ENCODE measurements around the gene NCOA1. TPM values are rescaled to one million over a fixed set of nuclear protein-coding genes. Genes with fewer than 3 reads are reported as not detected.

NCOA1 gene
- total RNA-seq, 2 donors from 2014 or later = 34.9 to 58.3 TPM

DNA sequence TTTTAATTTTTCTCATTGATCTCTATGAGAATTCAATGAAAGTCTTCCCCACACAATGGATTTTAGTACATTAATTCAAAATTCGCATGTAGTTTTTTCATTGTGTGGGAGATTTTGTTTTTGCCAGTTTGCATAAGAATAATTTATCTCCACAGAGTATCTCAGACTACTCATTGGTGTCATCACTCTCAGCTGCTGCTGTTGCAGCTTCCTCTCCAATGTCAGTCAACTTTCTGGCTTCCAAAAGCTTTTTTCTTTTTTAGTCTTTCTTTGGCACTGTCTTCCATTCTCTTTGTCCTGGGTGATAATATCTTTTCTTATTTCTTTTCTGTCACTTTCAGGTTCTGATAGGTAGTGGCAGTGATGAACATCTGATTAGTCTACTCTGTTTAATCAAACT lies 251.7 kb downstream of the NCOA1 start:
- Histone ChIP-seq H3K4me3 (no peak overlapping the region), H3K4me1 (ENCODE audit: control insufficient read depth in 1 of 2, low read depth in 2 of 2) (no peaks in the 10 kb centered on the region), H3K27me3 (replicated peaks; ENCODE audit: insufficient read depth) (no peaks in the 10 kb centered on the region), H3K27ac (no peak overlapping the region), H3K9me3 (no peaks in the 10 kb centered on the region), H3K36me3 (peaks cover 8% of the 10 kb centered on the region)
- ATAC-seq (ENCODE audit: insufficient number of reproducible peaks, low FRiP score, low read depth) (no peak), DNase-seq (ENCODE audit: low spot score) (no peak)
- TF ChIP-seq CTCF (IDR thresholded peaks at IDR 0.05) = no peak

DNA sequence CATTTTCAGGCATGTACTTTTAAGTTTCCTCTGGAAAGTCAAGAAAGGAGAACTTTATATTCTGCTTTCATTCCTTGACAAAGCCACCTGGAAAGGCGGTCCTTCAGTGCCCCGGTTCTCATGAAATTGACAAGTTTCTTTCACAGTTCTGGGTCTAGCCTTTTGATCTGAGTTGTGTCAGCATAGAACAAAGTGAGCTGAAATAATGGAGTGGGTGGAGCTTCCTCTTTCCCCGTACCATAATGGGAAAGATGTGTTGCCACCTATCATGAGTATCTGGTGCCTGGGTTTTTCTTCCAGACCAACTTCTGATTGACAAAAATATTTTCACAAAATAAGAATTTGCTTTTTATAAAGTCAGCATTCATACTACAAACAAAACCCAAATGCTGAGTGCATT lies 252.9 kb downstream of the NCOA1 start:
- no peaks in the 10 kb centered on the region for H3K27me3 ChIP-seq (replicated peaks; ENCODE audit: insufficient read depth)
- ATAC-seq (ENCODE audit: insufficient number of reproducible peaks, low FRiP score, low read depth) (no peak), DNase-seq (ENCODE audit: low spot score) (no peak)
- H3K9me3 ChIP-seq = no peaks in the 10 kb centered on the region
- TF ChIP-seq CTCF (IDR thresholded peaks at IDR 0.05) = no peak
- H3K4me1 ChIP-seq (ENCODE audit: control insufficient read depth in 1 of 2, low read depth in 2 of 2) = no peaks in the 10 kb centered on the region
- H3K4me3 ChIP-seq = no peak overlapping the region
- H3K27ac ChIP-seq = no peak overlapping the region
- H3K36me3 ChIP-seq = peaks cover 8% of the 10 kb centered on the region

DNA sequence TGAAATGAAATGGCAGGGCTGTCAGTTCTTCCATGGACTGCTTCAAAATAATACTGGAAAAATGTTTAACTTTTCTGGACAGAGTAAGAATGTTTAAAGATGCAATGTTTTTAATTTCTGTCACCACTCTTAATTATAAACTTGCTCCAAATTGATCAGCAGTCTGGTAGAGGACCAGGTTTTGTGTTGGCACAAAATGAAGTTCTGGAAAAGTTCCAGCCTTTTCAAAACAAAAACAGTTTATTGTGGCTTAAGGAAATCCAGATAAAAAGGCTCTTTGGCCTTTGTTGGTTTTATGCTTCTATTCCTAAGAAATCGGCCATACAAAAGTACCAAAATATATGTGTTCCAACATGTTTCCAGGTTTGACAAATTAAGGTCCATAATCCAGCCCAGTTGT lies 253.3 kb downstream of the NCOA1 start:
- H3K4me1 ChIP-seq (ENCODE audit: control insufficient read depth in 1 of 2, low read depth in 2 of 2) = no peaks in the 10 kb centered on the region
- no peak for TF ChIP-seq CTCF (IDR thresholded peaks at IDR 0.05)
- H3K4me3 ChIP-seq = no peak overlapping the region
- no peaks in the 10 kb centered on the region for H3K27me3 ChIP-seq (replicated peaks; ENCODE audit: insufficient read depth)
- peaks cover 8% of the 10 kb centered on the region for H3K36me3 ChIP-seq
- ATAC-seq (ENCODE audit: insufficient number of reproducible peaks, low FRiP score, low read depth) = no peak
- H3K9me3 ChIP-seq = no peaks in the 10 kb centered on the region
- DNase-seq (ENCODE audit: low spot score) = no peak
- no peak overlapping the region for H3K27ac ChIP-seq

- DNase-seq (ENCODE audit: low spot score) (no peak), ATAC-seq (ENCODE audit: insufficient number of reproducible peaks, low FRiP score, low read depth) (no peak)
- Histone ChIP-seq H3K27ac (no peak overlapping the region), H3K36me3 (peaks cover 8% of the 10 kb centered on the region), H3K27me3 (replicated peaks; ENCODE audit: insufficient read depth) (no peaks in the 10 kb centered on the region), H3K4me3 (no peak overlapping the region), H3K9me3 (no peaks in the 10 kb centered on the region), H3K4me1 (ENCODE audit: control insufficient read depth in 1 of 2, low read depth in 2 of 2) (no peaks in the 10 kb centered on the region)
- TF ChIP-seq CTCF (IDR thresholded peaks at IDR 0.05) = no peak
Observed at GRCh38 chr2:24745825-24746224, 254.8 kb downstream of the NCOA1 start.

GRCh38 chr2:24747299-24747698 lies 256.2 kb downstream of the NCOA1 start:
- no peak for ATAC-seq (ENCODE audit: insufficient number of reproducible peaks, low FRiP score, low read depth)
- no peaks in the 10 kb centered on the region for H3K9me3 ChIP-seq
- no peak overlapping the region for H3K4me3 ChIP-seq
- no peak for DNase-seq (ENCODE audit: low spot score)
- no peaks in the 10 kb centered on the region for H3K27me3 ChIP-seq (replicated peaks; ENCODE audit: insufficient read depth)
- H3K36me3 ChIP-seq = no peaks in the 10 kb centered on the region
- H3K27ac ChIP-seq = no peak overlapping the region
- no peak for TF ChIP-seq CTCF (IDR thresholded peaks at IDR 0.05)
- H3K4me1 ChIP-seq (ENCODE audit: control insufficient read depth in 1 of 2, low read depth in 2 of 2) = no peaks in the 10 kb centered on the region
